GM18505 (cell line): Measurements from ENCODE around the gene ST3GAL3.

ENCODE experiments used
- ATAC-seq: cut with Tn5 transposase; IDR thresholded peaks from one replicate; pipeline ENCODE4 v1.9.1; 2021; ENCODE audit not compliant: unreplicated experiment
- POLR2A ChIP-seq: IDR thresholded peaks from 4 replicates; pipeline ENCODE4 v1.6.1; 2011; ENCODE audit warnings: borderline replicate concordance; ENCODE audit not compliant: insufficient read depth, insufficient read length; ENCODE audit errors: extremely low read depth

The ST3GAL3 gene

DNA sequence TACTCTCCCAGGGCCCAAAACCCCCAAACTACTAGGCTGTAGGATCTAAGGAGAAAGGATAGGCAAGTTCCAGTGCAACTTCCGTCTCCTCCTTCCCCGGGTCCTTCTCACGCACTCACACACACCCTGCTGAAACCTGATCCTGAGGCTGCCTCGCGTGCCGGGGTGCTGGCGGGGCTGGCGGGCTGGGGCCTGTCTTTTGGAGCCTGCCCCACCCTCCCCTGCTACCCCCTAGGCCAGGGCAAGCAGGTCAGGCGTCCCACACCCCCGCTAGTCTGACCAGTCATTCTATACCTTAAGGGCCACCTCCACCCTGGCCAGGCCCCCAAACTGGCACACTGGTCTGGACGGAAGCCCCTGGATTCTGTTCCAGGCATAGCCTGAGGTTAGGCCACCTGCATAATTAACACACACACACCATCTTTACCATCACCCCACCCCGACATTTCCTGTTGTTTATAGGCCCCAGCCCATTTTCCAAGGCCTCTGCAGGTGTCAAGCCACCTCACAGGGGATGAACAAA lies 178.0 kb downstream of the ST3GAL3 start:
- no peak for TF ChIP-seq POLR2A

GRCh38 chr1:43887748-43888147 lies 180.4 kb downstream of the ST3GAL3 start:
- no peak for TF ChIP-seq POLR2A
- ATAC-seq: no peak

More for the DNA sequence above, 178.0 kb downstream of the ST3GAL3 start:
- ATAC-seq: no peak

DNA sequence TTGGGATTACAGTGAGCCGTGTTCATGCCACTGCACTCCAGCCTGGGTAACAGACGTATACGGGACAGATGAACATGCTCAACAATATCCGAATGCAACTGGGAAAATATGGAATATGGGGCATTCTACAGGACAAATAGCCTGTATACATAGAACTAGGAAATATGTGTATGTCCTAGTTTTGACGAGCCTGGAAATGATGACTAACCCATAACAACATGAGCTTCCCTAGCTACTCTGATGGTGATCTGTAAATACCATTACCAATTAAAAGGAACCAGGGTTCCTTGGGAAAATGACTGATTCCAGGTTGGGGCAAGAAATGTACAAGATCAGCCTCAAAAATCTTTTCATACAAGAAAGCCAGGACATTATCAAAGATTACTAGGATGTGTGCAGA lies 183.5 kb downstream of the ST3GAL3 start:
- TF ChIP-seq POLR2A: no peak
- ATAC-seq: no peak

- ATAC-seq: no peak
- TF ChIP-seq POLR2A: no peak
Observed at GRCh38 chr1:43893006-43893405, 185.7 kb downstream of the ST3GAL3 start.

- TF ChIP-seq POLR2A: no peak
Observed at GRCh38 chr1:43898981-43899380, 191.6 kb downstream of the ST3GAL3 start.

DNA sequence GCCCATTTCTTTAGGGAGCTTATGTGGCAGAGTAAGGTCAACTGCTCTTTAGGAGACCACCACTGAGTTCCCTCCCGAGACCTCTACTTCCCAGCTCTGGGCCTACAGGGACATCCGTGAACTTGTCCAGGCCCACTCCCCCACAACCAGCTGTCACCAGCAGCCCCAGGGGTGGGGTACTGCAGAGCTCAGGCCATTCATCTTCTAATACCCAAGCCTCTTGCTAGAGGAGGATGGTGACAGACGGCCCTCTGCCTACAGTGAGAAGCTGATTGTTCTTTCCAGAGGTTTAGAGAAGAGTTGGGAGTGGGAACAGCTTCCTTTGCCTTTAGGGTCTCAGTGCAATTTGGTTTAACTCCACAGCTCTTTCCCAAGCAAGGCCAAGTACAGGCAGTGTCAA lies 193.1 kb downstream of the ST3GAL3 start:
- ATAC-seq: no peak
- no peak for TF ChIP-seq POLR2A

More at GRCh38 chr1:43898981-43899380, 191.6 kb downstream of the ST3GAL3 start:
- no peak for ATAC-seq

- no peak for ATAC-seq
- TF ChIP-seq POLR2A: no peak
Observed at GRCh38 chr1:43901196-43901961, 194.0 kb downstream of the ST3GAL3 start.

- no peak for ATAC-seq
- TF ChIP-seq POLR2A: no peak
Observed at GRCh38 chr1:43902058-43902831, 194.9 kb downstream of the ST3GAL3 start.

- TF ChIP-seq POLR2A: no peak
- ATAC-seq: no peak
Observed at GRCh38 chr1:43904660-43905551, 197.6 kb downstream of the ST3GAL3 start.

DNA sequence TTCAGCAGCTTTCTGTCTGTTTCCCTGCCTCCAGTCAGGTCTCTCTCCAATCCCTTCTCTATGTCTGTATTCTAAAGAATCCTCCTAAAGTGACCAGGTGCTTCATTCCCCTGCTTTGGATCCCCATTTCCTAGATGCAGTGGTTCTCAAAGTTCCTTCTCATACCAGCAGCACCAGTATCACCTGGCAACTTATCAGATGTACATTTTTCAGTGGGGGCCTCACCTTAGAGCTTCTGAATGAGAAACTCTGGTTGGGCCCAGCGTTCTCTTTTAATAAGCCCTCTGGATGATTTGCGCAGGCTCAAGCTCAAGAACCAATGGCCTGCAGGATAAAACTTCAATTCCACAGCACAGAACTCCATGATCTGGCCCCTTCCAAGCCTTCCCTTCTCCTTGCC lies 200.9 kb downstream of the ST3GAL3 start:
- ATAC-seq: no peak
- TF ChIP-seq POLR2A: no peak

DNA sequence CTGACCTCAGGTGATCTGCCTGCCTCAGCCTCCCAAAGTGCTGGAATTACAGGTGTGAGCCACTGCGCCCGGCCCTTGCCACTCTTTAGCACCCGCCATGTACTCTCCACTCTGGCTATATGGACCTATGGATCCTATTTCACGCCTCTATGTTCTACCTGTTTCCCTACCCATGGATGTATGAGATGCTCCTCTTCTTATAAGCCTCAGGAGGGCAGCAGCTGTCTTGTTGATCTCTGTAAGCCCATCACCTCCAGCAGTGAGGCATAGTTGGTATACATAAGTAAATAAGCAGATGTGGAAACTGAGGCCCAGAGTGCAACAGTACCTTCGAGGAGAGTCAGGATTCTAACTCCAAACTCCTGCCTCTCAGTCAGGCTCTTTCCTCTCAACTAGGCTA lies 201.5 kb downstream of the ST3GAL3 start:
- no peak for ATAC-seq
- no peak for TF ChIP-seq POLR2A

- no peak for TF ChIP-seq POLR2A
- no peak for ATAC-seq
Observed at GRCh38 chr1:43910343-43910742, 203.0 kb downstream of the ST3GAL3 start.

GRCh38 chr1:43912607-43913006 lies 205.3 kb downstream of the ST3GAL3 start:
- no peak for ATAC-seq
- no peak for TF ChIP-seq POLR2A
